K562 (cell line): ENCODE data around the gene ABHD16A. TPM values are rescaled to one million over a fixed set of nuclear protein-coding genes. Genes with fewer than 3 reads are reported as not detected.
A peak's percentile ranks its signal among the peaks of the same experiment; 100 is the strongest.

ENCODE experiments used
- ARNT ChIP-seq, 2 experiments: fragments of 450-650 bp; IDR thresholded peaks; 2 replicates each; pipeline ENCODE4 v1.6.1; 2016; ENCODE audit warnings: mild to moderate bottlenecking in 1 of 2
- ATF6 ChIP-seq: sonication (generic); formaldehyde crosslinking; IDR thresholded peaks from 2 replicates; pipeline ENCODE4 v1.4.0; 2020; ENCODE audit warnings: mild to moderate bottlenecking, missing genetic modification reagents
- CEBPG ChIP-seq, 3 experiments: fragments of 200-800 bp in 1 of 3; sonication (Bioruptor generic) in 1 of 3; sonication (generic) in 1 of 3; formaldehyde crosslinking in 1 of 3; IDR thresholded peaks in 2 of 3; conservative IDR thresholded peaks in 1 of 3; 2 replicates each; pipeline versions ENCODE4 v1.6.1 to v1.8.0; 2016 to 2022; ENCODE audit warnings: missing compliant biosample characterization in 2 of 3, missing genetic modification characterization in 2 of 3, mild to moderate bottlenecking in 1 of 3, missing genetic modification reagents in 1 of 3
- CREB1 ChIP-seq, 2 experiments: sonication (generic) in 1 of 2; formaldehyde crosslinking in 1 of 2; IDR thresholded peaks; 2 replicates each; pipeline versions ENCODE4 v1.6.1 to v1.8.0; 2012 to 2022; ENCODE audit warnings: inconsistent platforms in 1 of 2, mild to moderate bottlenecking in 1 of 2, missing genetic modification reagents in 1 of 2, moderate library complexity in 1 of 2
- DPF2 ChIP-seq: fragments of 450-650 bp; IDR thresholded peaks from 2 replicates; pipeline ENCODE4 v1.6.1; 2016
- ELF1 ChIP-seq: fragments of 200-800 bp; sonication (Bioruptor generic); IDR thresholded peaks from 2 replicates; pipeline ENCODE4 v1.6.1; 2016; ENCODE audit warnings: missing genetic modification characterization, missing compliant biosample characterization
- ELF2 ChIP-seq: fragments of 250-450 bp; sonication (Bioruptor Pico); IDR thresholded peaks from 2 replicates; pipeline ENCODE4 v1.5.0; 2021; ENCODE audit warnings: mild to moderate bottlenecking
- ERF ChIP-seq: fragments of 450-650 bp; formaldehyde crosslinking; IDR thresholded peaks from 2 replicates; pipeline ENCODE4 v1.4.0; 2020; ENCODE audit warnings: mild to moderate bottlenecking, mixed read lengths
- HDAC6 ChIP-seq: IDR thresholded peaks from 2 replicates; pipeline ENCODE4 v1.6.1; 2012; ENCODE audit warnings: low read depth, mild to moderate bottlenecking, control low read depth, inconsistent platforms, low read length, moderate library complexity
- MITF ChIP-seq: IDR thresholded peaks from 2 replicates; pipeline ENCODE4 v1.6.1; 2014; ENCODE audit warnings: antibody characterized with exemption
- MTA2 ChIP-seq: fragments of 450-650 bp; IDR thresholded peaks from 2 replicates; pipeline ENCODE4 v1.6.1; 2016; ENCODE audit warnings: low read depth
- MTA3 ChIP-seq: fragments of 450-650 bp; formaldehyde crosslinking; IDR thresholded peaks from 2 replicates; pipeline ENCODE4 v1.6.1; 2017; ENCODE audit warnings: mild to moderate bottlenecking, borderline replicate concordance
- SMAD3 ChIP-seq: fragments of 450-650 bp; formaldehyde crosslinking; conservative IDR thresholded peaks from 2 replicates; pipeline ENCODE4 v1.4.0; 2020; ENCODE audit warnings: mild to moderate bottlenecking
- SMARCE1 ChIP-seq: fragments of 450-650 bp; IDR thresholded peaks from 2 replicates; pipeline ENCODE4 v1.7.1; 2016; ENCODE audit warnings: mild to moderate bottlenecking
- STAT5B ChIP-seq: fragments of 250-450 bp; sonication (Bioruptor Pico); IDR thresholded peaks from 2 replicates; pipeline ENCODE4 v1.8.0; 2021; ENCODE audit warnings: mild to moderate bottlenecking, inconsistent platforms
- TCF7L2 ChIP-seq: fragments of 150-350 bp; IDR thresholded peaks from 2 replicates; pipeline ENCODE4 v1.6.1; 2016; ENCODE audit warnings: low read depth, mild to moderate bottlenecking, low read length, moderate library complexity
- THRA ChIP-seq: fragments of 450-650 bp; IDR thresholded peaks from 2 replicates; pipeline ENCODE4 v1.6.1; 2017; ENCODE audit warnings: mild to moderate bottlenecking, moderate library complexity
- ZNF212 ChIP-seq: fragments of 450-650 bp; formaldehyde crosslinking; IDR thresholded peaks from 2 replicates; pipeline ENCODE4 v1.4.0; 2020; ENCODE audit warnings: mild to moderate bottlenecking
- ZNF354B ChIP-seq: fragments of 250-450 bp; sonication (Bioruptor Pico); IDR thresholded peaks from 2 replicates; pipeline ENCODE4 v1.4.0; 2020
- ZSCAN32 ChIP-seq: fragments of 450-650 bp; formaldehyde crosslinking; IDR thresholded peaks from 2 replicates; pipeline ENCODE4 v1.4.0; 2020; ENCODE audit warnings: mild to moderate bottlenecking, moderate library complexity
- polyA plus RNA-seq, 8 experiments: library from polyadenylated mRNA; depleted of rRNA in 4 of 8; stranded (reverse) in 5 of 8; unstranded in 3 of 8; fragments of >200 nt; fragmentation: Nextera tagmentation in 2 of 8; fragmentation: Illumina TruSeq in 1 of 8; extraction: Ambion mirVana in 2 of 8; extraction: Trizol in 1 of 8; gene quantifications; 2 replicates each; pipeline versions ENCODE4 v1.2.1 to v1.2.3, GENCODE V29; 2011 to 2014; ENCODE audit warnings: inconsistent platforms in 1 of 8, missing spikeins in 1 of 8
- total RNA-seq, 7 experiments: library from RNA; depleted of rRNA in 6 of 7; stranded (reverse); fragments of >200 nt in 6 of 7; fragmentation: Illumina TruSeq in 2 of 7; extraction: Trizol in 2 of 7; gene quantifications; 2 replicates each; pipeline versions ENCODE4 v1.2.1 to v1.2.3, GENCODE V29; 2011 to 2021; ENCODE audit warnings: low replicate concordance in 1 of 7
- TF ChIP-seq, protein P1 (sequence below): fragments of 450-650 bp; formaldehyde crosslinking; conservative IDR thresholded peaks from 2 replicates; pipeline ENCODE4 v1.4.0; 2022; ENCODE audit warnings: mild to moderate bottlenecking, missing genetic modification characterization

Gene ABHD16A
- total and polyA plus RNA-seq, 9 of the 15 experiments (the other 6 are each of a cell fraction or from before 2014, with no cell fraction given) = 25.8 to 120 (median 81.6) TPM

DNA sequence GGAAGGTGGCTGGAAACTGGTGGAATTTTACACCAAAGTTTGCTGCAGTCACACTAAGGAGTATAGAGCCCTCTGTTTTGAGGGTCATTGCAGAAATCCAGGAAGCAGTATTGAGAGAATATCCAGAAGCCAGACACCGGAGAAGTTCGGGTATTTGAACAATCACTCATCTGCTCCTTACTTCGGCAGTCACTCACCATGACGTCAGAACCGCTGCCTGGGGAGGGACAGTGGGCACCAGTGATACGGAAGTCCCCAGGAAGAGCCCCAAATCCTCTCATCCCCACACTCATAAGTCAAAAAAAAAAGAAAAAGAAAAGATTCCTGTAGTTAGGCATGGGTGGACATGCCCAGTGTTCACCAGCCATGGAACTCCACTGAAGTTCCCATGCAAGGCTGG, 26.2 kb downstream of the ABHD16A start (continued):
- TF ChIP-seq MTA3 (peak; percentile 29; the same call in 1 of the 2 replicates), TCF7L2 (no peak), SMAD3 (CRISPR knock-in tag) (peak; percentile 56; the same call in 1 of the 2 replicates), ELF2 (no peak), ZNF354B (CRISPR knock-in tag) (no peak), ATF6 (CRISPR knock-in tag) (0 out of 2 replicates have a peak, but pooled peaks have one; percentile 9), ELF1 (tag) (peak; percentile 71; the same call in 1 of the 2 replicates), SMARCE1 (0 out of 2 replicates have a peak, but pooled peaks have one; percentile 59), HDAC6 (no peak), CREB1 (IDR thresholded peaks at IDR 0.05) (peak; percentile 62), CREB1 (CRISPR knock-in tag; IDR thresholded peaks at IDR 0.05) (peak; percentile 56), MITF (no peak), ZNF212 (CRISPR knock-in tag) (0 out of 2 replicates have a peak, but pooled peaks have one; percentile 27), ERF (CRISPR knock-in tag) (peak; percentile 52; the same call in 1 of the 2 replicates), DPF2 (peak; percentile 81), STAT5B (no peak), ZSCAN32 (CRISPR knock-in tag) (0 out of 2 replicates have a peak, but pooled peaks have one; percentile 44), THRA (no peak), ARNT (IDR thresholded peaks at IDR 0.05) (no peak), MTA2 (no peak; the same call in 1 of the 2 replicates), CEBPG (CRISPR knock-in tag; IDR thresholded peaks at IDR 0.05) (no peak), CEBPG (tag; conservative IDR thresholded peaks at IDR 0.05 in 1 of 2, IDR thresholded peaks at IDR 0.05 in 1 of 2) (no peak)
- TF ChIP-seq, protein P1, sequence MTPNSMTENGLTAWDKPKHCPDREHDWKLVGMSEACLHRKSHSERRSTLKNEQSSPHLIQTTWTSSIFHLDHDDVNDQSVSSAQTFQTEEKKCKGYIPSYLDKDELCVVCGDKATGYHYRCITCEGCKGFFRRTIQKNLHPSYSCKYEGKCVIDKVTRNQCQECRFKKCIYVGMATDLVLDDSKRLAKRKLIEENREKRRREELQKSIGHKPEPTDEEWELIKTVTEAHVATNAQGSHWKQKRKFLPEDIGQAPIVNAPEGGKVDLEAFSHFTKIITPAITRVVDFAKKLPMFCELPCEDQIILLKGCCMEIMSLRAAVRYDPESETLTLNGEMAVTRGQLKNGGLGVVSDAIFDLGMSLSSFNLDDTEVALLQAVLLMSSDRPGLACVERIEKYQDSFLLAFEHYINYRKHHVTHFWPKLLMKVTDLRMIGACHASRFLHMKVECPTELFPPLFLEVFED (CRISPR knock-in tag) = 0 out of 2 replicates have a peak, but pooled peaks have one; percentile 23
